22Rv1 (cell line): ENCODE results near the gene ABCG8.

ENCODE experiments used
- CTCF ChIP-seq: fragments of 450-650 bp; IDR thresholded peaks from 2 replicates; pipeline ENCODE4 v1.5.1; 2017; ENCODE audit warnings: mild to moderate bottlenecking
- ZFX ChIP-seq: fragments of 450-650 bp; IDR thresholded peaks from 2 replicates; pipeline ENCODE4 v1.6.1; 2017; ENCODE audit warnings: antibody characterized with exemption, borderline replicate concordance

- TF ChIP-seq CTCF (no peak), ZFX (no peak)
These were observed 60.1 kb downstream of the ABCG8 start for GRCh38 chr2:43898838-43899346.
